Kidney epithelial cell (primary cell): ENCODE data around the gene GADD45G. TPM values are rescaled to one million over a fixed set of nuclear protein-coding genes. Genes with fewer than 3 reads are reported as not detected.

Experiments used
- DNase-seq: peaks from one replicate; pipeline ENCODE4 v3.0.0-alpha.2; 2010; ENCODE audit warnings: low read depth
- H3K27me3 ChIP-seq: 2 replicates; pipeline ENCODE4 v1.6.0; 2011; ENCODE audit warnings: low read length; ENCODE audit not compliant: control insufficient read depth, insufficient read depth
- H3K36me3 ChIP-seq: 2 replicates; pipeline ENCODE4 v1.5.1; 2011; ENCODE audit warnings: low read length; ENCODE audit not compliant: control insufficient read depth, insufficient read depth
- H3K4me3 ChIP-seq: 2 replicates; pipeline ENCODE4 v1.5.1; 2011; ENCODE audit warnings: low read depth, mild to moderate bottlenecking, control low read depth, low read length
- CTCF ChIP-seq: IDR thresholded peaks from 2 replicates; pipeline ENCODE4 v1.5.1; 2011; ENCODE audit warnings: mild to moderate bottlenecking, moderate library complexity, low read length, control low read depth, inconsistent platforms; ENCODE audit not compliant: insufficient read depth, poor library complexity, severe bottlenecking
- total RNA-seq: library from RNA; depleted of rRNA; stranded (reverse); fragments of >200 nt; gene quantifications from 2 replicates; pipeline ENCODE4 v1.2.3, GENCODE V29; 2015

Gene GADD45G
- total RNA-seq, 1 donor from 2014 or later = 2.2 TPM

GRCh38 chr9:89633404-89633803 lies 28.6 kb downstream of the GADD45G start:
- Histone ChIP-seq H3K36me3 (no peaks in the 10 kb centered on the region), H3K4me3 (no peak overlapping the region), H3K27me3 (peaks cover 2% of the 10 kb centered on the region)
- no peak for TF ChIP-seq CTCF
- no peak for DNase-seq

DNA sequence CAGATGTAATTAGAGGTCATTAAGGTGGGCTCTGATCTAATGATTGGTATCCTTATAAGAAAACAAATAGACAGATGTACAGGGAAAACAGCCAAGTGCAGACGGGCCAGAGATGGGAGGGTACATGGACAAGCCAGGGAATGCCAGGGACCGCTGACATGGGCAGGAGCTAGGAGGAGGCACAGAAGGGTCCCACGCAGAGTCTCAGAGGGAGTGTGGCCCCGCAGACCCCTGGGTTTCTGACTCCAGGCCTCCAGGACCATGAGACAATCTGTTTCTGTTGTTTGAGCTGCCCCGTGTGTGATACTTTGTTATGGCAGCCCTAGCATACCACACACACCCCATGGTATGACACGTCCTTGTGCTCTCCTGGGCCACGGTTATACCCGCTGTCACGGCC lies 29.1 kb downstream of the GADD45G start:
- H3K4me3 ChIP-seq = no peak overlapping the region
- DNase-seq = no peak
- TF ChIP-seq CTCF = no peak
- peaks cover 2% of the 10 kb centered on the region for H3K27me3 ChIP-seq
- no peaks in the 10 kb centered on the region for H3K36me3 ChIP-seq

- Histone ChIP-seq H3K36me3 (no peaks in the 10 kb centered on the region), H3K27me3 (peaks cover 2% of the 10 kb centered on the region), H3K4me3 (no peak overlapping the region)
- no peak for TF ChIP-seq CTCF
- peak; percentile 61 for DNase-seq
Observed at GRCh38 chr9:89634995-89635742, 30.4 kb downstream of the GADD45G start.

DNA sequence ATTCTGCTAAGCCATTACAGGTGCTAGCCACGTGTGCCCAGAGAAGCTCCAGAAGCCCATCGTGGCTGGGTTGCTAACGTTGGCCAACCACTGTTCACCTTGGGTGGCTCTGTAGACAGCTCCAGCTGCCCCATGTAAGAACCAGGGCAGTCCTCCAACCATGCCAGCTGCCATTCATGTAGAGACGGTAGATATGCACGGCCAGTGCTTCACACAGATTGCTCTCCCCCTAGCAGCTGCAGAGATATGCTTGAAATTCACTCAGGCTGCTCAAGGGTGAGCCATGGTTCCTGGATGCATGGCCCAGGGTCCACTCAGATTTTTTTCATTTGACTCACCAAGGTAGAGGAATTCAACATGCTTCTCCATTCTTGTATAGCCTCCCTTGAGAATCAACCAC lies 31.0 kb downstream of the GADD45G start:
- Histone ChIP-seq H3K27me3 (peaks cover 2% of the 10 kb centered on the region), H3K36me3 (no peaks in the 10 kb centered on the region), H3K4me3 (no peak overlapping the region)
- DNase-seq = peak; percentile 54
- no peak for TF ChIP-seq CTCF

DNA sequence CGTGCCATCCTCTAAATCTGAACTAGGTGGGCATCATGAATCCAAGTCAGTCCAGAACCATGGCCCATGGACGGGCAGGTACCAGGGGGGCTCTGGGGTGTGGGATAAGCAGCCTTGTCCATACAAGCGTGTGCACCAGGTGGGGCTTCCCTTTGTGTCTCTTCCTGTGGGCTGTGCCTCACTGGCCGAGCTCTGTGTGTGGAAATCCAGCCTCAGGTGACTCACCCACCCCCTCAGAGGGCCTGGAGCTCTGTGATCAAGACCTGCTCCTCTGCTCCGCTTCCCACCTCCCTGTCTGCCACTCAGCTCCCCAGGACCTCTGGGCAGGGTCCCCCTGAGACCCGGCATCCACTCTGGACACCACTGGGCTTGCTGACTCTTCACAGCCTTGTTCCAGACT lies 33.0 kb downstream of the GADD45G start:
- Histone ChIP-seq H3K4me3 (no peak overlapping the region), H3K27me3 (no peaks in the 10 kb centered on the region), H3K36me3 (no peaks in the 10 kb centered on the region)
- no peak for DNase-seq
- no peak for TF ChIP-seq CTCF

- Histone ChIP-seq H3K36me3 (no peaks in the 10 kb centered on the region), H3K27me3 (no peaks in the 10 kb centered on the region), H3K4me3 (no peak overlapping the region)
- TF ChIP-seq CTCF = no peak
- no peak for DNase-seq
Observed at GRCh38 chr9:89638359-89638758, 33.5 kb downstream of the GADD45G start.
